GM06990 (cell line): ENCODE results near the gene SHCBP1L.

Experiments
- DNase-seq: peaks from one replicate; pipeline ENCODE4 v3.0.0-alpha.2; 2011; ENCODE audit not compliant: insufficient read length; ENCODE audit errors: extremely low read depth
- H3K27me3 ChIP-seq: replicated peaks from 2 replicates; pipeline ENCODE4 v1.6.0; 2011; ENCODE audit warnings: low read length; ENCODE audit not compliant: control insufficient read depth, insufficient read depth
- H3K36me3 ChIP-seq: 2 replicates; pipeline ENCODE4 v1.5.1; 2011; ENCODE audit warnings: low read length; ENCODE audit not compliant: control insufficient read depth, insufficient read depth
- H3K4me3 ChIP-seq: replicated peaks from 2 replicates; pipeline ENCODE4 v1.5.1; 2011; ENCODE audit warnings: low read depth, mild to moderate bottlenecking, control low read depth, low read length
- TF ChIP-seq, protein P1 (sequence below): IDR thresholded peaks from 2 replicates; pipeline ENCODE4 v1.5.1; 2011; ENCODE audit warnings: low read length, control low read depth, mild to moderate bottlenecking, inconsistent platforms; ENCODE audit not compliant: insufficient read depth, poor library complexity, severe bottlenecking

The SHCBP1L gene

GRCh38 chr1:182857212-182857611 lies 95.8 kb downstream of the SHCBP1L start:
- no peaks in the 10 kb centered on the region for H3K27me3 ChIP-seq
- no peak for DNase-seq
- TF ChIP-seq, protein P1, sequence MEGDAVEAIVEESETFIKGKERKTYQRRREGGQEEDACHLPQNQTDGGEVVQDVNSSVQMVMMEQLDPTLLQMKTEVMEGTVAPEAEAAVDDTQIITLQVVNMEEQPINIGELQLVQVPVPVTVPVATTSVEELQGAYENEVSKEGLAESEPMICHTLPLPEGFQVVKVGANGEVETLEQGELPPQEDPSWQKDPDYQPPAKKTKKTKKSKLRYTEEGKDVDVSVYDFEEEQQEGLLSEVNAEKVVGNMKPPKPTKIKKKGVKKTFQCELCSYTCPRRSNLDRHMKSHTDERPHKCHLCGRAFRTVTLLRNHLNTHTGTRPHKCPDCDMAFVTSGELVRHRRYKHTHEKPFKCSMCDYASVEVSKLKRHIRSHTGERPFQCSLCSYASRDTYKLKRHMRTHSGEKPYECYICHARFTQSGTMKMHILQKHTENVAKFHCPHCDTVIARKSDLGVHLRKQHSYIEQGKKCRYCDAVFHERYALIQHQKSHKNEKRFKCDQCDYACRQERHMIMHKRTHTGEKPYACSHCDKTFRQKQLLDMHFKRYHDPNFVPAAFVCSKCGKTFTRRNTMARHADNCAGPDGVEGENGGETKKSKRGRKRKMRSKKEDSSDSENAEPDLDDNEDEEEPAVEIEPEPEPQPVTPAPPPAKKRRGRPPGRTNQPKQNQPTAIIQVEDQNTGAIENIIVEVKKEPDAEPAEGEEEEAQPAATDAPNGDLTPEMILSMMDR = no peak
- H3K36me3 ChIP-seq = peaks cover 19% of the 10 kb centered on the region
- H3K4me3 ChIP-seq = no peak overlapping the region

- H3K4me3 ChIP-seq = no peak overlapping the region
- TF ChIP-seq, protein P1 = no peak
- peaks cover 18% of the 10 kb centered on the region for H3K36me3 ChIP-seq
- DNase-seq = no peak
- H3K27me3 ChIP-seq = no peaks in the 10 kb centered on the region
Measured at GRCh38 chr1:182855911-182856310, 97.1 kb downstream of the SHCBP1L start.

GRCh38 chr1:182851825-182852224 lies 101.1 kb downstream of the SHCBP1L start:
- H3K27me3 ChIP-seq = no peaks in the 10 kb centered on the region
- H3K4me3 ChIP-seq = no peak overlapping the region
- DNase-seq = no peak
- H3K36me3 ChIP-seq = peaks cover 15% of the 10 kb centered on the region
- TF ChIP-seq, protein P1 = no peak

DNA sequence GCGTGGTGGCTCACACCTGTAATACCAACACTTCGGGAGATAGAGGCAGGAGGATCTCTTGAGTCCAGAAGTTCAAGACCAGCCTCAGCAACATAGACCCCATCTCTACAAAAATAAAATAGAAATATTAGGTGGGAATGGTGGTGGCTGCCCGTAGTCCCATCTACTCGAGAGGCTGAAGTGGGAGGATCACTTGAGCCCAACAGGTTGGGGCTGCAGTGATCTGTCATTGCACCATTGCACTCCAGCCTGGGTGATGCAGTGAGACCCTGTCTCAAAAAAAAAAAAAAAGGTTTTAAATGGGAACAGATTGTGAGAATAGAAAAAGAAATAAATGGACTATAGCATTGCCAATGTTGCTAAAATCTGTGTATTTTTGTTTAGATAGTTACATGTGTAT lies 102.6 kb downstream of the SHCBP1L start:
- Histone ChIP-seq H3K4me3 (no peak overlapping the region), H3K27me3 (no peaks in the 10 kb centered on the region), H3K36me3 (peaks cover 12% of the 10 kb centered on the region)
- TF ChIP-seq, protein P1 = no peak
- no peak for DNase-seq
